ENCODE measurements around the gene UBA7.
"Not testable (repeated sequence)": the region's sequence is repeated elsewhere in the genome, so short reads cannot be mapped to it uniquely, and the experiment has no call there.

Gene UBA7

DNA sequence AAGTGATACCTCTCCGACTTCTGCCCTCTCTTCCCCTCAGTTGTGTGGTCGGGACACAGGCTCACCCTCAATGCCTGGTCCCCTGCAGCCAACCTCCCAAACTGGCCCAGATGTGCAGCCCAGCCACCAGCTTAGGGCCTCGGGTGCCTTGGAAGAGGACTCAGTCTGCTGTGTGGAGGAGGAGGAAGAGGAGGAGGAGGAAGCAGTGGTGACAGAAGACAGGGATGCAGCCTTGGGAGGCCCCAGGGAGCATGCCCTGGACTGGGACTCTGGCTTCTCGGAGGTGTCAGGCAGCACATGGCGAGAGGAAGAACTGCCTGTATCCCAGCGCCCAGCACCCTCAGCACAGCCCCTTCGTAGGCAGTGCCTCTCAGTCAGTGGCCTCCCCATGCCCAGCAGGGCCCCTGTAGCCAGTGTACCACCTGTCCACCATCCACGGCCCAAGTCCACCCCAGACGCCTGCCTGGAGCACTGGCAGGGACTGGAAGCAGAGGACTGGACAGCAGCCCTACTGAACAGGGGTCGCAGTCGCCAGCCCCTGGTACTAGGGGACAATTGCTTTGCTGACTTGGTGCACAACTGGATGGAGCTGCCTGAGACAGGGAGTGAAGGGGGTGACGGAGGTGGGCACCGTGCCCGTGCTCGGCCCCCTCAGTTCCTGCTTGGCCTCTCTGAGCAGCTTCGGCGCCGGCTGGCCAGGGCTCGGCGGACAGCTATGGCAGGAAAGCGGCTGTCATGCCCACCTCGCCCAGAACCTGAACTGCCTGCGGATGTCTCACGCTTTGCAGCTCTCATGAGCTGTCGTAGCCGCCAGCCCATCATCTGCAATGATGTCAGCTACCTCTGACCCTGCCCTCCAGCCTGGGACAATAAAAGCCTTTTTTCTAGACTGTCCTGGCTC, 9.4 kb downstream of the UBA7 start:
- no peak for DNase-seq

GRCh38 chr3:49803465-49804140, 10.2 kb downstream of the UBA7 start:
- DNase-seq, result peak in 1 of 2 experiments; percentile 53

- peak; percentile 78 to 84 for DNase-seq
Observed at GRCh38 chr3:49802719-49803464, 10.9 kb downstream of the UBA7 start, which contains the start of gene INKA1. INKA1 (plus strand) TSS chr3:49803261; CDS start chr3:49803393, 132 bp downstream.

- no peak for DNase-seq
Observed at GRCh38 chr3:49801160-49801559, 12.6 kb downstream of the UBA7 start.

DNA sequence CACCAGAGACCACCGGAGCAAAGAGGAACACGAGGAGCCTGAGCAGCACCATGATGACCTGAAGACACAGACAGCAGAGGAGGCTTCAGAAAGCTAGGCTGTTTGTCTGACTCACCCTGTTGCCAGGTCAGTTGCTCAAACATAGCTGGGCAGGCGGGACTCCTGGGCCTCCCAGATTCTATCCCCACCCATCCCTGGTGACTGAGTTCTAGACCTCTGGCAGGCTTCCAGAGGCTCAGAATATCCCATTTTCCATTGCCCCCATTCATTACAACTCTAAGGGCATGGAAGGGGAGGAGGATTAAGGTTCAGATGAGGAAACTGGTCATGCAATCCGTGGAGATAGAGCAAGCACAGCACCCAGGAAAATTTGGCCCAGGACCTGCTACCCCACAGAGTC, 14.0 kb downstream of the UBA7 start, which contains the start of gene CDHR4:
CDHR4 (minus strand) TSS at position 113 of the 400 bp plus-strand sequence; CDS start at position 52, 61 bp downstream.
- no peak for DNase-seq

- no peak for DNase-seq
Observed at GRCh38 chr3:49799105-49799504, 14.6 kb downstream of the UBA7 start.

- no peak for DNase-seq
Observed at GRCh38 chr3:49794926-49795905, 18.5 kb downstream of the UBA7 start.

DNA sequence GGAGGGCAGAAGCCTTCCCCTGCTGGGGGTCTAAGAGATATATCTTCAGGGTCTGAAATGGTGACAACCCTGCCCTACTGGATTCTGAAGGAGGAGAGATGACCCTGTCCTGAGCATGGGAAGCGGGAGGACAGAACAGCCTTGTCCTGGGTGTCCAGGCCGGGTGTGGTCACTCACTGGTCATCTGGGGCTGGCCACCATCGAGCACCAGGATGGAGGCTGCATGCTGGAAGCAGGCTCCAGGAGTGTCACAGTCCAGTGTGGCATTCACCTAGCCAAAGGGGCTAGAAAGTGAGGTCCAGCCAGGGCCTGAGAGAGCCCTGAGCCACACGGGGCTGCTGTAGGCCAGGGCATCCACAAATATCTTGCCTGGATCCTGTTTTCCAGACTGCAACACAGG, 19.3 kb downstream of the UBA7 start:
- no peak for DNase-seq

DNA sequence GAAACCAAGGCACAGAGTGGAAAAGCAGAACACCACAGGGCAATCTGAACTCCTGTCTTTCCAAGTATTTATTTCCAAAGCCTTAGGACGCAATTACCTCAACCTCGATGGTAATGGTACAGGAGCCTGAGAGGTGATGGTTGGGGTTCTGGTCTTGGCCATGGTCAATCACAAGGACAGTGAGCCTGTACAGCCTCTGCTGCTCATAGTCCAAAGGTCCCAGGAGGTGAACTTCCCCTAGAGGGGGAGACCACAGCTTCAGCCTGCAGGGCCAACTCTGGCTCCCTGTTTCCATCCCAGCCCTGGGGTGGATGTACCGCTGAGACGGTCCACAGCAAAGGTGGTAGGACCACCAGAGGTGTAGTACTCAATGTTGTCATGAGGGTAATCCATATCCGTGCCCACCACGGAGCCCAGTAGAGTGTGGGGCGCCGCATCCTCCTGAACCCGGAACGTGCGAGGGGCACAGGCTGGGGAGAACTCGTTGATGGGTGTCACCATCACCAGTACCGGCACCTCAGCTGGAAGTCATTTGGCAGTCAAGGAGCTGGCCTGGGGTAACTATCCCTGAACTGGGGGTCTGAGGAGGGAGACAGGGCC, 20.2 kb downstream of the UBA7 start:
- DNase-seq, result no peak

GRCh38 chr3:49792371-49793150, 21.2 kb downstream of the UBA7 start:
- DNase-seq, result no peak

DNA sequence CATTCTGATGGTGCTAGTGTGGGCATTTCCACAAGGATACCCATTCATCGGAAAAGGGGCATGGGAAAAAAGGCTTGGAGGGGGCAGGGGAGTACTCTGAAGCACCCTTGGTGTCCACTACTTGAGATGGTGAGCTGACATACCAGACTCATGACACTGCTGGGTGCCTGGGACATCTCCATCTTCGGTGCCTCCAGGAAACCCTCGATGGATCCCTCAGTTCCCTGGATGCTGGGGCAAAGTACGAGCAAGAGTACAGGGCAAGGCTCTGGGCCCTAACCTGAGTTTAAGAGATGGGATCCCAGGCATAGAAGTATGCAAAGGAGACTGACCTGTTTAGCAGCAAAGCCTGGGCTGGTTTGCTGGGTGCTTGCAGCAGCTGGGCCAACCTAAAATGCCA, 22.2 kb downstream of the UBA7 start:
- DNase-seq, result no peak

DNA sequence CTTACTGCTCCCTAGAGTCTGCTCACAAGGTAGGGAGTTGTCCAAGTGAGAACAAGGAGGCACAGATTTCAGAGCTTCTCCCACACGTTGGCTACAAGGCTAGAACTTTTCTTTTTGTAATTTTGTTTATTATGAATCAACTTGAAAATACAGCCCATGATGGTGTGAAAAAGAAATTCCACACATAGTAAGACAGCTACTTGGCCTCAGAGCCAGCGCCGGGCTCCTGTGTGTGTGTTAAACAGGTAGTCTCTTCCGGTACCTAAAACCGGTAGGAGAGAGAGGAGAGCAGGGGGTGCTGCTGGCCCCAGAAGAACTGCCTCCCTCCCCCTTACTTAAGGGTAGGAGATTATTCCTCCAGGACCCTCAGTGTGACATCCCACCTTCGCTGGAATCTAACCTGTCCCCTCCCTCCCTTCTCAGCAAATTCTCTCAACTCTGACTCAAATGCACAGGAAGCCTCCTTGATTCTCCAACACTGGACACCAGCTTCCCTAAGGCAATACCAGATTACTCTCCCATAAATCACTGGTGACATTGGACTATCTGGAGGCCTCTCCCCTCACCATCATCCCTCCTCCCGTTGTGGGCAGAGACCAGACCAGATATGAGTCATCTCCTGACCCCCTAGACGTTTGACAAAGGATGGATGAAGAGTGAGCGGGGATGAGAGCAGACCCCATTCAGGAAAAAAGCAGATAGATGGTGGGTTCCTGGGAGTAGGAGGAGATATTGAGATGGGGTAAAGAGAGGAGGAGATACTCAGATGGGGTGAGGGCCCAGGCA, 22.9 kb downstream of the UBA7 start:
- no peak for DNase-seq

DNA sequence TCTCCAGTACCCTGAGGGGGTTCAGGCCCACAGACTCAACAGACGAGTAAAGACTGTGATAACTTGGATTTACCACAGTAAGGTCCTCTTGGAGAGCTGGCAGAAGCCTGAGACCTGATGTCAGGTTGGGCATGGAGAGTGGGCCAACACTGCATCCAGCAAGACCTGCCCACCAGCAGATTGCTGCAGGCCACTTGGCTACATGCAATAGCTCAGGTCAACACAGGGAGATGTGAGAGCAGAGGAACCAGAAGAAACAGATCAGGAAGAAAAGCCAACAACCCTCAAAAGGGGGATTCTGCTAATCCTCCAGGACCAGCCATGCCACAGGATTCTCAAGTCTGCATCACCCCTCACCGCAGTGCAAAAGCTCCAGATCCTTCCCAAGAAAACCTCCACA, 25.7 kb downstream of the UBA7 start:
- DNase-seq, result no peak

DNA sequence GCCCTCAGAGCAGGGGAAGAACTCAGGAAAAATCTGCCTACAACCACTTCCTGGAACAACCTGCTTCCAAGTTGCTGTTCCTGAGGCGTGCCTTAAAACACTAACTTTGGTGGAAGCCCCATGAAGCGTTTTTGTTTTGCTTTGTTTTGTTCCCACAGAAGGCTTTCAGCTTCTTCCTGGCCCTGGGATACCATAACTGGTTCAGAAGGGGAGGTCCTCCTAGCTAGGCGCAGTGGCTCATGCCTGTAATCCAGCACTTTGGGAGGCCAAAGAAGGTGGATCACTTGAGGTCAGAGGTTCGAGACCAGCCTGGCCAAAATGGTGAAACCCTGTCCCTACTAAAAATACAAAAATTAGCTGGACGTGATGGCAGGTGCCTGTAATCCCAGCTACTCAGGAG, 26.2 kb downstream of the UBA7 start:
- no peak for DNase-seq

DNA sequence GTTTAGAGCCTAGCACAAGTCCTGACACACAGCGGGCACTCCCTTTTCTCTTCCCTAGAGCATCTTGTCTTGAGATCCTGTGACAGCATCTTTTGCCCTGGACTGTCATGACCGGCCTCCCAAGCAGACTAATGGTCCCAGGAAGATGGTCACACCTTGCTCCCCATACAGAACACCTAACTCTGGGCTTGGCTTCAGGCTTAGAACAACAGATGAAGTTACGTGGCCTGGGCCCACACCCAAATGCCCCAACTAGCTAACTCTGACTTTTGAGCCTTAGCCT, 26.6 kb downstream of the UBA7 start:
- no peak for DNase-seq

GRCh38 chr3:49786357-49787181, 27.2 kb downstream of the UBA7 start, which contains the start of gene IP6K1:
IP6K1 (minus strand) TSS chr3:49786542; CDS start chr3:49748040, 38,502 bp downstream.
- peak; percentile 98 to 99 for DNase-seq

GRCh38 chr3:49785565-49786356, 28.0 kb downstream of the UBA7 start:
- peak in 1 of 2 experiments; percentile 8 for DNase-seq

- not testable (repeated sequence) for DNase-seq
Observed at GRCh38 chr3:49782277-49782676, 31.5 kb downstream of the UBA7 start.

Measured in SHP77 (cell line).